HepG2 (cell line): Measurements from ENCODE around the gene CAST. TPM values are rescaled to one million over a fixed set of nuclear protein-coding genes. Genes with fewer than 3 reads are reported as not detected.

ENCODE experiments used
- ATAC-seq: fragments of 200-7000 bp; cut with Tn5 transposase; 3 replicates; pipeline ENCODE4 v1.9.1; 2020; ENCODE audit warnings: mild to moderate bottlenecking, moderate library complexity
- BruUV-seq: library from RNA; stranded (reverse); fragments of 400-500 nt; replicated peaks from 2 replicates; lab custom pipeline; 2021; lab: Mats Ljungman, UMichigan
- CTCF ChIA-PET: fragments of 300-600 bp; formaldehyde crosslinking; extraction: SDS; loops from one replicate; lab custom pipeline; 2021; ENCODE audit warnings: low total read pairs, inconsistent platforms, low intra/inter-chr PET ratio; lab: Yijun Ruan, JAX
- POLR2A ChIA-PET: fragments of 350-600 bp; sonication (Branson Sonifier 250); formaldehyde crosslinking; loops from one replicate; lab custom pipeline; 2020; ENCODE audit warnings: antibody characterized with exemption, inconsistent platforms; lab: Yijun Ruan, JAX
- DNase-seq: peaks from one replicate; pipeline ENCODE4 v3.0.0-alpha.2; 2015; ENCODE audit warnings: low spot score
- FAIRE-seq: peaks from 3 replicates; lab custom pipeline; 2011; peaks lifted over from hg19 to GRCh38; lab: Jason Lieb, UNC
- H2AFZ ChIP-seq: one replicate; pipeline ENCODE4 v1.6.1; 2011; ENCODE audit warnings: low read length, inconsistent platforms
- H3K27ac ChIP-seq: fragments of 300-600 bp; 3 replicates; pipeline ENCODE4 v1.8.0; 2011; ENCODE audit warnings: mixed run types, mild to moderate bottlenecking, mixed read lengths, low read length, inconsistent platforms; ENCODE audit not compliant: insufficient read depth; ENCODE audit errors: extremely low read length
- H3K27me3 ChIP-seq, 2 experiments: fragments of 200-600 bp in 1 of 2; 2 replicates in 1 of 2; 3 replicates in 1 of 2; pipeline versions ENCODE4 v1.6.0 to v1.8.0; 2011; ENCODE audit warnings: low read length in 2 of 2, mild to moderate bottlenecking in 2 of 2, moderate library complexity in 2 of 2, inconsistent platforms in 1 of 2; ENCODE audit not compliant: insufficient read depth in 2 of 2, control insufficient read depth in 1 of 2
- H3K36me3 ChIP-seq, 2 experiments: fragments of 200-600 bp in 1 of 2; replicated peaks in 1 of 2; 2 replicates in 1 of 2; 3 replicates in 1 of 2; pipeline versions ENCODE4 v1.5.1 to v1.8.0; 2011; ENCODE audit warnings: low read length in 2 of 2, inconsistent platforms in 1 of 2; ENCODE audit not compliant: insufficient read depth in 2 of 2, control insufficient read depth in 1 of 2
- H3K4me1 ChIP-seq: 2 replicates; pipeline ENCODE4 v1.5.1; 2012; ENCODE audit warnings: low read length, inconsistent platforms; ENCODE audit not compliant: insufficient read depth
- H3K4me2 ChIP-seq: 2 replicates; pipeline ENCODE4 v1.6.0; 2011; ENCODE audit warnings: low read depth, low read length, inconsistent platforms
- H3K4me3 ChIP-seq, 3 experiments: fragments of 200-600 bp in 1 of 3; sonication (generic), shearing (Covaris generic) in 1 of 3; replicated peaks in 1 of 3; 2 replicates each; pipeline ENCODE4 v1.5.1; 2011 to 2016; ENCODE audit warnings: low read length in 3 of 3, inconsistent platforms in 2 of 3, low read depth in 2 of 3, mild to moderate bottlenecking in 2 of 3, control low read depth in 1 of 3, mixed read lengths in 1 of 3; ENCODE audit not compliant: insufficient read depth in 1 of 3
- H3K79me2 ChIP-seq: one replicate; pipeline ENCODE4 v1.6.1; 2011; ENCODE audit warnings: low read length, inconsistent platforms; ENCODE audit not compliant: insufficient read depth
- H3K9ac ChIP-seq: 2 replicates; pipeline ENCODE4 v1.6.0; 2011; ENCODE audit warnings: mild to moderate bottlenecking, low read depth, low read length, inconsistent platforms; ENCODE audit not compliant: insufficient read depth
- H3K9me3 ChIP-seq: 2 replicates; pipeline ENCODE4 v1.5.1; 2012; ENCODE audit warnings: mild to moderate bottlenecking, low read length
- H4K20me1 ChIP-seq: 2 replicates; pipeline ENCODE4 v1.6.0; 2011; ENCODE audit warnings: inconsistent platforms, mild to moderate bottlenecking, low read length, moderate library complexity; ENCODE audit not compliant: insufficient read depth
- EEA1 ChIP-seq: sonication (generic); formaldehyde crosslinking; IDR thresholded peaks from 2 replicates; pipeline ENCODE4 v1.5.1; 2020; ENCODE audit warnings: mild to moderate bottlenecking, missing genetic modification reagents, borderline replicate concordance
- HHEX ChIP-seq: IDR thresholded peaks from 2 replicates; pipeline ENCODE4 v1.6.1; 2016; ENCODE audit warnings: control low read depth
- HMG20B ChIP-seq: conservative IDR thresholded peaks from 2 replicates; pipeline ENCODE4 v1.6.1; 2016; ENCODE audit warnings: missing genetic modification reagents, missing compliant biosample characterization
- HOXA5 ChIP-seq: sonication (generic); formaldehyde crosslinking; IDR thresholded peaks from 2 replicates; pipeline ENCODE4 v1.4.0; 2020; ENCODE audit warnings: missing genetic modification reagents
- PLRG1 ChIP-seq: fragments of 450-650 bp; conservative IDR thresholded peaks from 2 replicates; pipeline ENCODE4 v1.6.1; 2016
- SALL1 ChIP-seq: sonication (generic); formaldehyde crosslinking; IDR thresholded peaks from 2 replicates; pipeline ENCODE4 v1.8.0; 2022; ENCODE audit warnings: mild to moderate bottlenecking, missing genetic modification reagents
- ZNF570 ChIP-seq: sonication (generic); formaldehyde crosslinking; IDR thresholded peaks from 2 replicates; pipeline ENCODE4 v1.4.0; 2020; ENCODE audit warnings: mild to moderate bottlenecking, missing genetic modification reagents, borderline replicate concordance
- ZNF720 ChIP-seq: sonication (generic); formaldehyde crosslinking; IDR thresholded peaks from 2 replicates; pipeline ENCODE4 v1.4.0; 2020; ENCODE audit warnings: missing genetic modification reagents
- WGBS: methylation state at CpG from one replicate; pipeline ENCODE4 v1.1.6; 2017; ENCODE audit warnings: low lambda C conversion rate; 5-methylcytosine and 5-hydroxymethylcytosine counted together
- in situ Hi-C: cut with HindIII; loops from 2 replicates; pipeline ENCODE4 v1.10.0; 2017; ENCODE audit warnings: low pct_unique_long_range_greater_than_20kb; ENCODE audit not compliant: extremely low pct_ligation_motif_present
- intact Hi-C: fragments of 100-400 bp; cut with micrococcal nuclease; formaldehyde crosslinking; loops from one replicate; pipeline ENCODE4 v1.10.0; 2022; ENCODE audit not compliant: unreplicated experiment
- polyA plus RNA-seq, 8 experiments: library from polyadenylated mRNA; depleted of rRNA in 3 of 8; stranded (reverse) in 7 of 8; unstranded in 1 of 8; fragments of >200 nt; fragmentation: Illumina TruSeq in 4 of 8; extraction: Trizol in 4 of 8; gene quantifications; 2 replicates each; pipeline versions ENCODE4 v1.2.1 to v1.2.3, GENCODE V29; 2011 to 2016; ENCODE audit warnings: low read depth in 4 of 8, missing spikeins in 1 of 8, mixed read lengths in 1 of 8; ENCODE audit not compliant: insufficient read depth in 1 of 8
- total RNA-seq, 5 experiments: library from RNA; depleted of rRNA; stranded (reverse); fragments of >200 nt; fragmentation: Illumina TruSeq; extraction: Trizol; gene quantifications; 2 replicates each; pipeline ENCODE4 v1.2.3, GENCODE V29; 2016; ENCODE audit warnings: low read depth in 1 of 5
- TF ChIP-seq, protein P1 (sequence below): fragments of 450-650 bp; IDR thresholded peaks from 2 replicates; pipeline ENCODE4 v1.6.1; 2016
- TF ChIP-seq, protein P2 (sequence below), 2 experiments: fragments of 450-650 bp in 1 of 2; sonication (generic) in 1 of 2; formaldehyde crosslinking in 1 of 2; IDR thresholded peaks; 2 replicates each; pipeline versions ENCODE4 v1.6.1 to v1.8.0; 2016 to 2022; ENCODE audit warnings: antibody characterized with exemption in 1 of 2, mild to moderate bottlenecking in 1 of 2, missing genetic modification reagents in 1 of 2

CAST gene
- total and polyA plus RNA-seq, 2 of the 13 experiments (the other 11 are each of a cell fraction or from before 2014, with no cell fraction given): 42.1 to 67.6 TPM

DNA sequence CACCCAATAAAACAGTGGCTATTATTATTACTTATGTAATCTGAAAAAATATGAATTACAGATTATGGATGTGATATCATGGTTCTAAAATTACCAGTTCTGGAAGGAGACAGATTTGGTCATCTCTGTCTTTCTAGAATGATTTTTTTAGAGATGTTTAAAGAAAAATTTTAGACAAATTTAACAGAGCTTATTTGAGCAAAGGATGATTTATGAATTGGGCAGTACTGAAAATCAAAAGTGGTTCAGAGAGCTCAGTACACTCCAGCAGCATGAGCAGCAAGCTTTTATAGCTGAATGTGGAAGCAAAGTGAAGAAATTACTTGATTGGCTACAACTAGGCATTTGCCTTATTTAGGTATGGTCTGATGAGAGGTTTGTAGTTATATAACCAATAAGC is 11.0 kb downstream of the CAST start:
- Histone ChIP-seq H3K4me3 (no peak overlapping the region), H3K9ac (no peak overlapping the region), H3K27me3 (no peaks in the 10 kb centered on the region), H3K9me3 (no peaks in the 10 kb centered on the region), H3K36me3 (no peaks in the 10 kb centered on the region), H4K20me1 (no peaks in the 10 kb centered on the region), H3K4me1 (peaks cover 24% of the 10 kb centered on the region), H3K27ac (no peak overlapping the region), H2AFZ (no peak overlapping the region), H3K79me2 (no peaks in the 10 kb centered on the region), H3K4me2 (no peak overlapping the region)
- in situ Hi-C loops (no loop called here), intact Hi-C loops (no loop called here)
- TF ChIP-seq SALL1 (CRISPR knock-in tag) (no peak), ZNF570 (CRISPR knock-in tag) (no peak), ZNF720 (CRISPR knock-in tag) (no peak), HOXA5 (no peak), EEA1 (CRISPR knock-in tag) (no peak)
- TF ChIP-seq, protein P1, sequence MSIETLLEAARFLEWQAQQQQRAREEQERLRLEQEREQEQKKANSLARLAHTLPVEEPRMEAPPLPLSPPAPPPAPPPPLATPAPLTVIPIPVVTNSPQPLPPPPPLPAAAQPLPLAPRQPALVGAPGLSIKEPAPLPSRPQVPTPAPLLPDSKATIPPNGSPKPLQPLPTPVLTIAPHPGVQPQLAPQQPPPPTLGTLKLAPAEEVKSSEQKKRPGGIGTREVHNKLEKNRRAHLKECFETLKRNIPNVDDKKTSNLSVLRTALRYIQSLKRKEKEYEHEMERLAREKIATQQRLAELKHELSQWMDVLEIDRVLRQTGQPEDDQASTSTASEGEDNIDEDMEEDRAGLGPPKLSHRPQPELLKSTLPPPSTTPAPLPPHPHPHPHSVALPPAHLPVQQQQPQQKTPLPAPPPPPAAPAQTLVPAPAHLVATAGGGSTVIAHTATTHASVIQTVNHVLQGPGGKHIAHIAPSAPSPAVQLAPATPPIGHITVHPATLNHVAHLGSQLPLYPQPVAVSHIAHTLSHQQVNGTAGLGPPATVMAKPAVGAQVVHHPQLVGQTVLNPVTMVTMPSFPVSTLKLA: no peak
- no TSS peak for BruUV-seq
- no peak for ATAC-seq
- no peak for DNase-seq
- POLR2A ChIA-PET: no interaction called here
- no peak for FAIRE-seq
- CTCF ChIA-PET: no interaction called here

DNA sequence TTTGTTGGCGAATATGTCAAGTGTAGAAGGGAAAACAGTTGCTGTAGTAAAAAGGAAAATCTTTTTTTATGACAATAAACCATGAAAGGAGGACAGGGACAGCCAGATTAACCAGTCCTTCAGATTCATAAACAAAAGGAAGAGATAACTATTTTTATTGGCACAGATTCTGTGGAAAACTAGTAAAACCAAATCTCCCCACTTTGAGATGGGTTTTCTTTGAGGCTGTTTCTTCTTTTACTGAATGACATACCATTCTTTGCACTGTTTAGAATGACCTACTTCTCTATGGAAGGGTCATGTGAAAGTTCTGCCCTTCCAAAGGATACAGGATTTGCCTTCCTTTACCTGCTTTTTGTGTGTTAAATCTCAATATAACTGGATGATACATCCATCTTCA is 13.7 kb downstream of the CAST start:
- no peak overlapping the region for H3K4me3 ChIP-seq
- ATAC-seq: no peak
- intact Hi-C loops: no loop called here
- no peak for FAIRE-seq
- no TSS peak for BruUV-seq
- H2AFZ ChIP-seq: no peak overlapping the region
- POLR2A ChIA-PET: no interaction called here
- no peaks in the 10 kb centered on the region for H3K9me3 ChIP-seq
- no peak for DNase-seq
- CTCF ChIA-PET: no interaction called here
- in situ Hi-C loops: no loop called here
- no peak overlapping the region for H3K9ac ChIP-seq
- no peak overlapping the region for H3K4me2 ChIP-seq
- 85% methylated on average over 1 of the region's 1 CpG for WGBS
- H3K27ac ChIP-seq: no peak overlapping the region
- TF ChIP-seq, protein P2, sequence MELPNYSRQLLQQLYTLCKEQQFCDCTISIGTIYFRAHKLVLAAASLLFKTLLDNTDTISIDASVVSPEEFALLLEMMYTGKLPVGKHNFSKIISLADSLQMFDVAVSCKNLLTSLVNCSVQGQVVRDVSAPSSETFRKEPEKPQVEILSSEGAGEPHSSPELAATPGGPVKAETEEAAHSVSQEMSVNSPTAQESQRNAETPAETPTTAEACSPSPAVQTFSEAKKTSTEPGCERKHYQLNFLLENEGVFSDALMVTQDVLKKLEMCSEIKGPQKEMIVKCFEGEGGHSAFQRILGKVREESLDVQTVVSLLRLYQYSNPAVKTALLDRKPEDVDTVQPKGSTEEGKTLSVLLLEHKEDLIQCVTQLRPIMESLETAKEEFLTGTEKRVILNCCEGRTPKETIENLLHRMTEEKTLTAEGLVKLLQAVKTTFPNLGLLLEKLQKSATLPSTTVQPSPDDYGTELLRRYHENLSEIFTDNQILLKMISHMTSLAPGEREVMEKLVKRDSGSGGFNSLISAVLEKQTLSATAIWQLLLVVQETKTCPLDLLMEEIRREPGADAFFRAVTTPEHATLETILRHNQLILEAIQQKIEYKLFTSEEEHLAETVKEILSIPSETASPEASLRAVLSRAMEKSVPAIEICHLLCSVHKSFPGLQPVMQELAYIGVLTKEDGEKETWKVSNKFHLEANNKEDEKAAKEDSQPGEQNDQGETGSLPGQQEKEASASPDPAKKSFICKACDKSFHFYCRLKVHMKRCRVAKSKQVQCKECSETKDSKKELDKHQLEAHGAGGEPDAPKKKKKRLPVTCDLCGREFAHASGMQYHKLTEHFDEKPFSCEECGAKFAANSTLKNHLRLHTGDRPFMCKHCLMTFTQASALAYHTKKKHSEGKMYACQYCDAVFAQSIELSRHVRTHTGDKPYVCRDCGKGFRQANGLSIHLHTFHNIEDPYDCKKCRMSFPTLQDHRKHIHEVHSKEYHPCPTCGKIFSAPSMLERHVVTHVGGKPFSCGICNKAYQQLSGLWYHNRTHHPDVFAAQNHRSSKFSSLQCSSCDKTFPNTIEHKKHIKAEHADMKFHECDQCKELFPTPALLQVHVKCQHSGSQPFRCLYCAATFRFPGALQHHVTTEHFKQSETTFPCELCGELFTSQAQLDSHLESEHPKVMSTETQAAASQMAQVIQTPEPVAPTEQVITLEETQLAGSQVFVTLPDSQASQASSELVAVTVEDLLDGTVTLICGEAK (IDR thresholded peaks at IDR 0.05): no peak
- TF ChIP-seq, protein P2 (CRISPR knock-in tag; IDR thresholded peaks at IDR 0.05): no peak
- TF ChIP-seq HMG20B (CRISPR knock-in tag): no peak
- TF ChIP-seq HHEX (CRISPR knock-in tag): no peak
- no peak for TF ChIP-seq PLRG1
- H3K79me2 ChIP-seq: no peaks in the 10 kb centered on the region
- H3K36me3 ChIP-seq: no peaks in the 10 kb centered on the region; a peak in 1 of 5 replicates
- peaks cover 3% of the 10 kb centered on the region for H3K4me1 ChIP-seq
- H4K20me1 ChIP-seq: no peaks in the 10 kb centered on the region
- no peaks in the 10 kb centered on the region for H3K27me3 ChIP-seq
